Measurements from ENCODE around the gene DMTF1.
"Not testable (repeated sequence)": the region's sequence is repeated elsewhere in the genome, so short reads cannot be mapped to it uniquely, and the experiment has no call there.

DMTF1 gene

DNA sequence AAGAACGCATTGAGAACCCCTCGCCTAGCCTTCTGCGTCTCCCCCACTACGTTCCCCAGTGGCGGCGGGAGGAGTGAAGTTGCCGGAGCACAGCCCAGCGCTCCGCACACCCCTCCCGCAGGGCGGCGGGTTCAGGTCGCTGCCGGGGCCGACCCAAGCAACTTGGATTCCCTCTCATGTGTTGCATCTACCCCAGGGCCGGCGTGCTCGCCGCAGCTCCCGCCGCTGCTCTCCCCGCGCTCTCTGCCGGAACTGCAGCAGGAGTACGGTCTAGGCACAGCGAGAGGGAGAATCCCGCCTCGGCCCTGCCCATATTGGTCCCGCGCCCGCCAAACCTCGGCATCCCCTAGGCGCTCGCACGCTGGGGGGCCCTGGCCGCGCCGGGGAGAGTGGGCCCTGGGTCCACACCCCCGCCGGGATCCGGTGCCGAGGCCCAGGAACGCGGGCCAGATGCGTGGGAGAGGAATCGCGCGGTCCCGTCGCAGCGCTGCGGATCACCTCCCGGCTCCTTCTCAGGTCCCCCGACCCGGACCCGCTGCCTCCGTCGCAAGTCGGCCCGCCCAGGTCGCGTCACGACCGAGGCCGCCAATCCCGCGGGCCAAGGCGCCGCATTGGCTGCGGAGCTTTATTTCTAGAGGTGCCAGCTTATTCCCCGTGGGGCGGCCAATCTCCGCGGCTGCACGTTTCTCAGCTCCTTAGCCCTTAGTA is 67.9 kb downstream of the DMTF1 start:
- DNase-seq (ENCODE audit: low read depth in 1 of 2, low spot score in 1 of 2), result peak; percentile 63 to 73

GRCh38 chr7:87220734-87221215 is 68.5 kb downstream of the DMTF1 start:
- DNase-seq (ENCODE audit: low read depth in 1 of 2, low spot score in 1 of 2), result no peak

DNA sequence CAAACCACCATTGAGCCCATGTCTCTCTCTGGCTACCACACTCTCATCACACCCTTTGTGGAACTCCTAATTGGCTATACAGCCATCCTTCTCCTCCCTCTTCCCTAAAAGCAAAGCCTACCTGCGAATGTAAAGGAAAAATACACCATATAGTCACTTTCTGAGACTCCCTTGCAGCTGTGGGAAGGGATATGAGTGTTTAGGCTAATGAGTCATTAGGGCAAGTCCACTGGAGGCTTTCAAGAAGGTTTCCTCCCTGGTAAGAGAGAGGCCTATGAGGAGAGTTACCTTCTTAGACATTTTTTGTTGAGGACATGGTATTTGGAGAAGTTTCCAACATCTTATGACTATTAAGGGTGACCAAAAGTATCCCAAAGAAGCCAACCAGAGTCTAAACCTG is 71.4 kb downstream of the DMTF1 start:
- DNase-seq (ENCODE audit: low read depth in 1 of 2, low spot score in 1 of 2), result no peak

- no peak for DNase-seq (ENCODE audit: low read depth in 1 of 2, low spot score in 1 of 2)
Measured at GRCh38 chr7:87225696-87226095, 73.4 kb downstream of the DMTF1 start.

GRCh38 chr7:87226495-87226894 is 74.2 kb downstream of the DMTF1 start:
- DNase-seq (ENCODE audit: low read depth in 1 of 2, low spot score in 1 of 2), result no peak

- DNase-seq (ENCODE audit: low read depth in 1 of 2, low spot score in 1 of 2), result no peak
Measured at GRCh38 chr7:87231258-87231657, 79.0 kb downstream of the DMTF1 start.

DNA sequence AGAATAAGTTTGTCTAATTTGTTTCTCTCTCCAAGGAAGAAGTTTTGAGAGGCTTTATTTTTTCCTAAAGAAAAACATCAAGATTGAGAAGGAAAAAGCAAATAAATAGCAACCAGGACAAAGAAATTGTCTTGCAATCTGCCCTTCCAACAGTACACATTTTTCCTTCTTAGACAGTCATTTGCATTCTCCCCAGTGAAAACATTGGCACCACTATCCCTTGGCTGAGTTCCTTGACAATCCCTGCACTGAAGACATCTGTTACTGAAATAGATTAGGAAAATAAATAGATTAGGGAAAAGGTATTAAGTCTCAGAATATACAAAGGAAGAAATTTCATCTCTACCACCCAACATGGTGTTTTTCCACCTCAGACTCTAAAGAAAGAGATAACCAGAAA is 79.5 kb downstream of the DMTF1 start:
- DNase-seq (ENCODE audit: low read depth in 1 of 2, low spot score in 1 of 2), result no peak

DNA sequence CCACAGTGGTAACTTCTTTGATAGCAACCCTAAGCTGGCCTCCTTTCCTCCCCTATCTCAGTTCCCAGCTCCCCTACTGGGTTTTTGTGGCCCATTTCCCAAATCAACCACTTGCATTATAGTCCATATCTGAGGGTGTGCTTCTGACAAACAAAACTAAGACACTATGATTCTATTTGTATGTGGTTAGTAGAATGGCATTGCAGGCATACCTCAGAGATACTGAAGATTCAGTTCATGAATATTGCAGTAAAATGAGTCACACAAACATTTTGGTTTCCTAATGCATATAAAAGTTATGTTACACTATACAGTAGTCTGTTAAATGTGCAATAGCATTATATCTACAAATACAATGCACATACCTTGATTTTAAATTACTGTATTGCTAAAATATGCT is 82.7 kb downstream of the DMTF1 start:
- DNase-seq (ENCODE audit: low read depth in 1 of 2, low spot score in 1 of 2), result no peak

DNA sequence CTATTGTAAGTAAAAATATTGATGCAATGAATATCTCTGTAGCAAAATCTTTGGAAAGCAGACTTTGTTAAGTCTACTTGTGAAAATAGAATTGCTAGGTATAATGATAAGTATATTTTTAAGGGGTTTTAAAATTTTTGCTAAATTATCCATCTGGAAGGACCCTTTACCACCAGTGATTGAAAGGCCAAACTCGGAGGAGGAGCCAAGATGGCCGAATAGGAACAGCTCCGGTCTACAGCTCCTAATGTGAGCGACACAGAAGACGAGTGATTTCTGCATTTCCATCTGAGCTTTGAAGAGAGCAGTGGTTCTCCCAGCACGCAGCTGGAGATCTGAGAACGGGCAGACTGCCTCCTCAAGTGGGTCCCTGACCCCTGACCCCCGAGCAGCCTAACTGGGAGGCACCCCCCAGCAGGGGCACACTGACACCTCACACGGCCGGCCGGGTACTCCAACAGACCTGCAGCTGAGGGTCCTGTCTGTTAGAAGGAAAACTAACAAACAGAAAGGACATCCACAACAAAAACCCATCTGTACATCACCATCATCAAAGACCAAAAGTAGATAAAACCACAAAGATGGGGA is 86.3 kb downstream of the DMTF1 start:
- DNase-seq (ENCODE audit: low read depth in 1 of 2, low spot score in 1 of 2), result not testable (repeated sequence)

- DNase-seq (ENCODE audit: low read depth in 1 of 2, low spot score in 1 of 2), result not testable (repeated sequence)
Measured at GRCh38 chr7:87245671-87246070, 93.4 kb downstream of the DMTF1 start.
